ENCODE results near the gene ROMO1.

Gene ROMO1

DNA sequence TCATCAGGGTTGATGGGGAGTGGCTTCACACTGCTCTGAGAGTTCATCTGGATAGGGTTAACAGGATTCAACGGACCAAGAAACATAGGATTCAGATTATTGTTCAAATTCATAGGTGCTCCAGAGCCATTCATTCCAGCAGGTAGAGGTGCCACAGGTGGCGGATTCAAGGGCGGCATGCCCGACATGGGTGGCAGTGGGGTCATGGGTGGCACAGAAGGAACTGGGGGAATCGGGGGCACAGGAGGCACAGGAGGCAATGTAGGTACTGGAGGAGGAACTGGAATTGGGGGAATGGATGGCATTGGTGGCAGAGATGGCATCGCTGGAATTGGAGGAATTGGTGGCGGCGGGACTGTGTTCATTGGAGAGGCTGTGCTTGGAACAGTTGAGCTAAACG lies 44.8 kb upstream of the ROMO1 start:
- POLR2A ChIA-PET, result interaction anchor here (0.6 to 1.1 kb wide), 2 partner anchors 9 to 32 kb away, joined by 3 read pairs; no protein-coding TSS in a partner anchor
- Histone ChIP-seq H3K4me3 (ENCODE audit: control insufficient read depth in 1 of 7, extremely low read depth in 1 of 7, insufficient read depth in 4 of 7, low read depth in 2 of 7, low read length in 6 of 7) (no peak overlapping the region), H3K4me1 (ENCODE audit: control extremely low read depth in 1 of 4, control insufficient read depth in 4 of 4, insufficient read depth in 4 of 4, low read length in 3 of 4) (peaks cover 0 to 12% (median 5%) of the 10 kb centered on the region in 4 experiments), H3K27ac (ENCODE audit: insufficient read depth in 1 of 2, low read depth in 1 of 2, low read length in 2 of 2, poor library complexity in 1 of 2, severe bottlenecking in 2 of 2) (no peak overlapping the region), H3K36me3 (ENCODE audit: control insufficient read depth in 4 of 4, insufficient read depth in 4 of 4, low read length in 3 of 4) (peaks cover 21 to 55% (median 28%) of the 10 kb centered on the region in 4 experiments), H3K27me3 (replicated peaks in 2 of 5; ENCODE audit: control insufficient read depth in 4 of 5, insufficient read depth in 5 of 5, low read length in 4 of 5) (no peaks in the 10 kb centered on the region), H3K9me3 (ENCODE audit: control extremely low read depth in 1 of 5, control insufficient read depth in 4 of 5, insufficient read depth in 2 of 5, low read depth in 1 of 5, low read length in 4 of 5) (no peaks in the 10 kb centered on the region)
- 100% methylated on average over 9 of the region's 9 CpGs for WGBS (ENCODE audit: insufficient coverage)
- CTCF ChIA-PET, result interaction anchor here (1.1 to 1.5 kb wide), 3 partner anchors 10 to 34 kb away, joined by 4 to 5 read pairs (median 4); partner anchors contain the start of genes CPNE1 and RBM12
- DNase-seq, result no peak

DNA sequence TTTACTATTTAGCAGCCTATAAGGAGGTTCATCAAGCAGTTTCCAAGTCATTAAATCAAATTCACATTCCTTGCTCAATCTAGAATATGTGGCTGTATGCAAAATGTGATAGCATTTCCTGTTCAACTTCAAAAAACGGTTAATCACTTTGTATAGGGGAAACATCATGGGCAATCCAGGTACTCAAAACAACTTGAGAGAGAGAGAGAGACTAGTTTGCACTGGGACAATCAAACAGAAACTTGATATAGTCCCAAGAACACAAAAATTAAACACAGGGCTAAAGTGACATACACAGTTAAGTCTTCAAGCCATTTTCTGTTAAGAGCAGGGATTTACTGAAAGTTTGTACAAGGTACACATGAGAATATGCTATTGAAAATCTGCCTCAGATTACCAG lies 41.9 kb upstream of the ROMO1 start:
- peaks cover 19 to 40% (median 26%) of the 10 kb centered on the region in 4 experiments for H3K36me3 ChIP-seq (ENCODE audit: control insufficient read depth in 4 of 4, insufficient read depth in 4 of 4, low read length in 3 of 4)
- peaks cover 14 to 33% (median 25%) of the 10 kb centered on the region in 4 experiments for H3K4me1 ChIP-seq (ENCODE audit: control extremely low read depth in 1 of 4, control insufficient read depth in 4 of 4, insufficient read depth in 4 of 4, low read length in 3 of 4)
- no peaks in the 10 kb centered on the region for H3K27me3 ChIP-seq (replicated peaks in 2 of 5; ENCODE audit: control insufficient read depth in 4 of 5, insufficient read depth in 5 of 5, low read length in 4 of 5)
- no peak overlapping the region for H3K4me3 ChIP-seq (ENCODE audit: control insufficient read depth in 1 of 7, extremely low read depth in 1 of 7, insufficient read depth in 4 of 7, low read depth in 2 of 7, low read length in 6 of 7)
- peak overlapping the region in 1 of 2 experiments; percentile 2 for H3K27ac ChIP-seq (ENCODE audit: insufficient read depth in 1 of 2, low read depth in 1 of 2, low read length in 2 of 2, poor library complexity in 1 of 2, severe bottlenecking in 2 of 2)
- DNase-seq, result peak in 2 of 3 donors; percentile 34 to 47
- 0% methylated on average over 1 of the region's 1 CpG for WGBS (ENCODE audit: insufficient coverage)
- ChIA-PET POLR2A (no interaction called here), CTCF (interaction anchor here (0.7 to 1.1 kb wide), 2 partner anchors 9 to 20 kb away, joined by 3 to 4 read pairs; no protein-coding TSS in a partner anchor)
- H3K9me3 ChIP-seq (ENCODE audit: control extremely low read depth in 1 of 5, control insufficient read depth in 4 of 5, insufficient read depth in 2 of 5, low read depth in 1 of 5, low read length in 4 of 5), result no peaks in the 10 kb centered on the region

DNA sequence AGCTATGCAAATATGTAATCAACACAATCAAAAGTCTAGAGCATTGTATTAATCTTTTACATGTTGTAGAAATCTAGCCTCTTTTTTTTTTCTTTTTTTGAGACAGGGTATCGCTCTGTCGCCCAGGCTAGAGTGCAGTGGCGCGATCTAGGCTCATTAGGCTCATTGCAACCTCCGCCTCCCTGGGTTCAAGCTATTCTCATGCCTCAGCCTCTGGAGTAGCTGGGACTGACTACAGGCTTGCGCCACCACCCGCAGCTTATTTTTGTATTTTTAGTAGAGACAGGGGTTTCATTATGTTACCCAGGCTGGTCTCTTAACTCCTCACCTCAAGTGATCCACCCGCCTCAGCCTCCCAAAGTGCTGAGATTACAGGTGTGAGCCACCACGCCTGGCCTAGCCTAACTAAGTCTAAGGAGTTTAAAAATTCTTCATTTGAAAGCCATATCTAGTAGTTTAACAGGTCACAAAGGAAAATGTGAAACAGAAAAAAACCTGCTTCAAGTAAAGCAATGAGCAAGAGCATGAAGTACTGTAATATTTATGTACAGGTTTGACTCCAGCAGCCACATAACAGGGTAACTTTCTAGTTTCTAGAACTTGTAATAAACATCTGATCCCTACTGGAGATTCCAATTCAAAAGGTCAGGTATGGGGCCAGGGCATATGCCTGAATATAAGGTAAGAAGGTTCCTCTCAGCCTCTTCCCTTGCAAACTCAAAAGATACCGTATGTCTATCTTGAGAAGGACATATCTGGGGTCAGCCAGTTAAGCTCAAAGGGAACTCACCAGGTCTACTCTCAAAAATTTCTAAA lies 38.9 kb upstream of the ROMO1 start:
- H3K4me3 ChIP-seq (ENCODE audit: control insufficient read depth in 1 of 7, extremely low read depth in 1 of 7, insufficient read depth in 4 of 7, low read depth in 2 of 7, low read length in 6 of 7), result peak overlapping the region in 2 of 7 experiments; percentile 30 to 86
- H3K36me3 ChIP-seq (ENCODE audit: control insufficient read depth in 4 of 4, insufficient read depth in 4 of 4, low read length in 3 of 4), result peaks cover 0 to 9% (median 1%) of the 10 kb centered on the region in 4 experiments
- H3K27ac ChIP-seq (ENCODE audit: insufficient read depth in 1 of 2, low read depth in 1 of 2, low read length in 2 of 2, poor library complexity in 1 of 2, severe bottlenecking in 2 of 2), result no peak overlapping the region
- H3K9me3 ChIP-seq (ENCODE audit: control extremely low read depth in 1 of 5, control insufficient read depth in 4 of 5, insufficient read depth in 2 of 5, low read depth in 1 of 5, low read length in 4 of 5), result no peaks in the 10 kb centered on the region
- no peak for DNase-seq
- POLR2A ChIA-PET, result interaction anchor here (0.6 to 0.7 kb wide), 2 partner anchors 42 to 786 kb away, joined by 3 to 4 read pairs; no protein-coding TSS in a partner anchor
- 97% methylated on average over 8 of the region's 10 CpGs for WGBS (ENCODE audit: insufficient coverage)
- H3K27me3 ChIP-seq (replicated peaks in 2 of 5; ENCODE audit: control insufficient read depth in 4 of 5, insufficient read depth in 5 of 5, low read length in 4 of 5), result no peaks in the 10 kb centered on the region
- H3K4me1 ChIP-seq (ENCODE audit: control extremely low read depth in 1 of 4, control insufficient read depth in 4 of 4, insufficient read depth in 4 of 4, low read length in 3 of 4), result peaks cover 30 to 57% (median 47%) of the 10 kb centered on the region in 4 experiments
- CTCF ChIA-PET, result interaction anchor here (0.5 to 1.5 kb wide), 3 partner anchors 33 to 43 kb away, joined by 3 to 4 read pairs (median 4); no protein-coding TSS in a partner anchor

DNA sequence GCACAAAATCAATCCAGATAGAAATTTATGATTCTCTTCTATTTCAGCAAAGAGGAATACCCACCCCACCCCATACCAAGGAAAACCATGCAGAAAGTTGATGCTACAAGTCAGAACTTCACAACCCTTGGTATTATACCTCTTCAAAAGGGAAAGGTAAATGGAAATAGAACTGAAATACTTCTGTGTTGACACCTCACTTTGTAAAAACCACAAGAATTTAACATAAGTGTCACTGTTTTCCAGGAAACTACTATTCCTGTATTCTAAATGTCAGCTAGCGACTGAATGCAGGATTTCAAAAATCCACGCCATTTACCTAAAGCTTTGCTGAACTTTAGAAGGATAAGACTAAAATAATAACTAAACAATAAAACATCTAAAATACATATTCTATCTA lies 38.2 kb upstream of the ROMO1 start:
- no peaks in the 10 kb centered on the region for H3K27me3 ChIP-seq (replicated peaks in 2 of 5; ENCODE audit: control insufficient read depth in 4 of 5, insufficient read depth in 5 of 5, low read length in 4 of 5)
- peak overlapping the region in 3 of 7 experiments; percentile 53 to 86 (median 80) for H3K4me3 ChIP-seq (ENCODE audit: control insufficient read depth in 1 of 7, extremely low read depth in 1 of 7, insufficient read depth in 4 of 7, low read depth in 2 of 7, low read length in 6 of 7)
- H3K36me3 ChIP-seq (ENCODE audit: control insufficient read depth in 4 of 4, insufficient read depth in 4 of 4, low read length in 3 of 4), result peaks cover 0 to 6% (median under 1%) of the 10 kb centered on the region in 4 experiments
- ChIA-PET CTCF (interaction anchor here (0.5 to 1.5 kb wide), 3 partner anchors 10 to 44 kb away, joined by 3 to 4 read pairs (median 4); no protein-coding TSS in a partner anchor), POLR2A (interaction anchor here (0.6 to 0.7 kb wide), 2 partner anchors 15 to 787 kb away, joined by 3 to 4 read pairs; no protein-coding TSS in a partner anchor)
- WGBS (ENCODE audit: insufficient coverage), result no CpG with 5 or more reads among the region's 2 CpGs
- peaks cover 30 to 57% (median 47%) of the 10 kb centered on the region in 4 experiments for H3K4me1 ChIP-seq (ENCODE audit: control extremely low read depth in 1 of 4, control insufficient read depth in 4 of 4, insufficient read depth in 4 of 4, low read length in 3 of 4)
- no peaks in the 10 kb centered on the region for H3K9me3 ChIP-seq (ENCODE audit: control extremely low read depth in 1 of 5, control insufficient read depth in 4 of 5, insufficient read depth in 2 of 5, low read depth in 1 of 5, low read length in 4 of 5)
- no peak for DNase-seq
- no peak overlapping the region for H3K27ac ChIP-seq (ENCODE audit: insufficient read depth in 1 of 2, low read depth in 1 of 2, low read length in 2 of 2, poor library complexity in 1 of 2, severe bottlenecking in 2 of 2)

DNA sequence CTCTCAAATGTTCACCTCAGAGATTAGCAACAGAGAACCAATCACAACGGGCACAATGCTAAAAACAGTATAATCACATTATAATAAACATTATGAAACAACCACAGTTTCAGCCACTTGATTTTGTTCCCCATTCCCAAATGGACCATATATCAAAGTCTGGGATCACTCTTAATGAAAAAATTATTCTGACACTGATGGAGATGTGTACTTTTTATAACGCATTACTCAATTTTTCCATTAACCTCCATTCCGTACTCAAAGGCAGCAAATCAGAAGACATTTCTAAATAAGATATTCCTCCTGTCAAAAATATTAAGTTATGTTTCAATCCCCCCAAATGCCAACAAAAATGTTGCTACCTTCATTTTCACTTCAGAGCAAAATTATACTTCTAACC lies 37.3 kb upstream of the ROMO1 start:
- POLR2A ChIA-PET, result interaction anchor here (0.6 kb wide), 1 partner anchor 48 kb away, joined by 5 read pairs; no protein-coding TSS in a partner anchor
- H3K4me3 ChIP-seq (ENCODE audit: control insufficient read depth in 1 of 7, extremely low read depth in 1 of 7, insufficient read depth in 4 of 7, low read depth in 2 of 7, low read length in 6 of 7), result peak overlapping the region in 3 of 7 experiments; percentile 80 to 93 (median 86)
- DNase-seq, result no peak
- H3K4me1 ChIP-seq (ENCODE audit: control extremely low read depth in 1 of 4, control insufficient read depth in 4 of 4, insufficient read depth in 4 of 4, low read length in 3 of 4), result peaks cover 30 to 56% (median 47%) of the 10 kb centered on the region in 4 experiments
- no peak overlapping the region for H3K27ac ChIP-seq (ENCODE audit: insufficient read depth in 1 of 2, low read depth in 1 of 2, low read length in 2 of 2, poor library complexity in 1 of 2, severe bottlenecking in 2 of 2)
- CTCF ChIA-PET, result interaction anchor here (1.1 to 1.5 kb wide), 2 partner anchors 9 to 45 kb away, joined by 4 read pairs; no protein-coding TSS in a partner anchor
- 83% methylated on average over 1 of the region's 3 CpGs for WGBS (ENCODE audit: insufficient coverage)
- peaks cover 0 to under 1% (median 0%) of the 10 kb centered on the region in 4 experiments for H3K36me3 ChIP-seq (ENCODE audit: control insufficient read depth in 4 of 4, insufficient read depth in 4 of 4, low read length in 3 of 4)
- H3K9me3 ChIP-seq (ENCODE audit: control extremely low read depth in 1 of 5, control insufficient read depth in 4 of 5, insufficient read depth in 2 of 5, low read depth in 1 of 5, low read length in 4 of 5), result no peaks in the 10 kb centered on the region
- no peaks in the 10 kb centered on the region for H3K27me3 ChIP-seq (replicated peaks in 2 of 5; ENCODE audit: control insufficient read depth in 4 of 5, insufficient read depth in 5 of 5, low read length in 4 of 5)

DNA sequence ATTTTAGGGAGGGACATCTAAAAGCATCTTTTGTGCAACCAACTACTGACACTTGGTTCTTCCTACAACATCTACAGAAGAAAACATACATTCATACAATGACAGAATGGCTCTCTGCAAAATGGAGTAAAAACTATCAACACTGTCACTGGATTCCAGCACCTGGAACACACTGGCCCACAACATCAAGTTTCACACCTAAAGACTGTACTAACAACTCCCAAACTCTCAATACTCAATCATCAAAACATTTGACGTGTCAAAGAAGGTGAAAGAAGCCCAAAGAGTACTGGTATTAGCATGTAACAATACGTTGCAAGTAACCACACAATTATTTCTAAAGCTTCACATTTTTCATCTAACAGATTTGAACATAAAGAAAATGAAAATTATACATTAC lies 36.7 kb upstream of the ROMO1 start:
- peak overlapping the region in 1 of 2 experiments; percentile 99 for H3K27ac ChIP-seq (ENCODE audit: insufficient read depth in 1 of 2, low read depth in 1 of 2, low read length in 2 of 2, poor library complexity in 1 of 2, severe bottlenecking in 2 of 2)
- peaks cover 30 to 49% (median 45%) of the 10 kb centered on the region in 4 experiments for H3K4me1 ChIP-seq (ENCODE audit: control extremely low read depth in 1 of 4, control insufficient read depth in 4 of 4, insufficient read depth in 4 of 4, low read length in 3 of 4)
- WGBS (ENCODE audit: insufficient coverage), result 50% methylated on average over 2 of the region's 2 CpGs

More for the DNA sequence above, 36.7 kb upstream of the ROMO1 start:
- DNase-seq, result no peak
- H3K4me3 ChIP-seq (ENCODE audit: control insufficient read depth in 1 of 7, extremely low read depth in 1 of 7, insufficient read depth in 4 of 7, low read depth in 2 of 7, low read length in 6 of 7), result peak overlapping the region in 5 of 7 experiments; percentile 40 to 93 (median 80)
- H3K36me3 ChIP-seq (ENCODE audit: control insufficient read depth in 4 of 4, insufficient read depth in 4 of 4, low read length in 3 of 4), result peaks cover 0 to 2% (median 0%) of the 10 kb centered on the region in 4 experiments
- H3K9me3 ChIP-seq (ENCODE audit: control extremely low read depth in 1 of 5, control insufficient read depth in 4 of 5, insufficient read depth in 2 of 5, low read depth in 1 of 5, low read length in 4 of 5), result no peaks in the 10 kb centered on the region
- H3K27me3 ChIP-seq (replicated peaks in 2 of 5; ENCODE audit: control insufficient read depth in 4 of 5, insufficient read depth in 5 of 5, low read length in 4 of 5), result no peaks in the 10 kb centered on the region
- ChIA-PET CTCF (interaction anchor here (2.4 kb wide), 1 partner anchor 37 kb away, joined by 6 read pairs; the partner anchor contains the start of genes NFS1 and ROMO1), POLR2A (interaction anchor here (2.7 kb wide), 1 partner anchor 46 kb away, joined by 9 read pairs; the partner anchor contains the start of gene SPAG4)
